NT2/D1 (cell line): ENCODE data around the gene ANXA3.

Source experiments
- DNase-seq: peaks from one replicate; pipeline ENCODE4 v3.0.0-alpha.2; 2011; ENCODE audit warnings: low read depth, low spot score
- H3K27me3 ChIP-seq: 2 replicates; pipeline ENCODE4 v1.6.0; 2011; ENCODE audit warnings: mild to moderate bottlenecking; ENCODE audit not compliant: insufficient read length, insufficient read depth
- H3K36me3 ChIP-seq: 2 replicates; pipeline ENCODE4 v1.6.1; 2011; ENCODE audit warnings: mild to moderate bottlenecking, low read length, mixed read lengths; ENCODE audit not compliant: insufficient read depth, insufficient read length
- H3K4me1 ChIP-seq: 2 replicates; pipeline ENCODE4 v1.5.1; 2011; ENCODE audit not compliant: insufficient read depth, insufficient read length
- H3K4me3 ChIP-seq: 2 replicates; pipeline ENCODE4 v1.5.1; 2011; ENCODE audit warnings: low read depth; ENCODE audit not compliant: insufficient read length
- H3K9ac ChIP-seq: 2 replicates; pipeline ENCODE4 v1.6.0; 2011; ENCODE audit warnings: low read depth; ENCODE audit not compliant: insufficient read length
- H3K9me3 ChIP-seq: 2 replicates; pipeline ENCODE4 v1.5.1; 2011; ENCODE audit warnings: mild to moderate bottlenecking, low read length; ENCODE audit not compliant: insufficient read depth
- SUZ12 ChIP-seq: IDR thresholded peaks from 2 replicates; pipeline ENCODE4 v1.6.1; 2011; ENCODE audit not compliant: insufficient read length, insufficient read depth; ENCODE audit errors: extremely low read depth
- YY1 ChIP-seq: IDR thresholded peaks from 2 replicates; pipeline ENCODE4 v1.6.1; 2011; ENCODE audit not compliant: insufficient read length, insufficient read depth
- ZNF274 ChIP-seq: IDR thresholded peaks from 2 replicates; pipeline ENCODE4 v1.6.1; 2011; ENCODE audit warnings: mild to moderate bottlenecking, low read depth, low read length

The ANXA3 gene

GRCh38 chr4:78640714-78641113, 89.1 kb downstream of the ANXA3 start:
- H3K4me3 ChIP-seq, result no peak overlapping the region
- no peak for DNase-seq
- H3K36me3 ChIP-seq, result no peaks in the 10 kb centered on the region
- H3K9ac ChIP-seq, result no peak overlapping the region
- no peaks in the 10 kb centered on the region for H3K9me3 ChIP-seq
- no peaks in the 10 kb centered on the region for H3K27me3 ChIP-seq
- H3K4me1 ChIP-seq, result no peaks in the 10 kb centered on the region
- TF ChIP-seq SUZ12 (no peak), YY1 (no peak), ZNF274 (no peak)

DNA sequence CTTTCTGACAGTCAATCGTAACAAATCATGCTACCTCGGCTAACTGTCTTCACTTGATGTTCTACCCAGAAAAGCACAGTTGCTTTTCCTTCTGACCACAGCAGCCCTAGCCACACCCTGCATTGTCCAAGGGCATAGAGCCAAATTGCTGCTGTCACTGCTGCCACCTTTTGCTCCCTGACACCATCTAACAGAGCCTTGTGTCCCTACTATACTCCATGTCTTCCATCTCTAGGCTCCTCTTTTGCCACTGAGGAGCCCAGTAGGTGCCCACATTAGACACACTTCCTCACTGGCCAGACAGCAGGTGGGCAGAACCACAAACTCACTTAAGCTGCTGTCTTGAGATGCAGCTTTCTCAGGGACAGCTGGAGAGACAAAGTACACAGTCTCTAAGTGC, 91.4 kb downstream of the ANXA3 start:
- Histone ChIP-seq H3K4me3 (no peak overlapping the region), H3K9me3 (no peaks in the 10 kb centered on the region), H3K4me1 (no peaks in the 10 kb centered on the region), H3K9ac (no peak overlapping the region), H3K36me3 (no peaks in the 10 kb centered on the region), H3K27me3 (no peaks in the 10 kb centered on the region)
- TF ChIP-seq ZNF274, result no peak
- no peak for TF ChIP-seq YY1
- no peak for TF ChIP-seq SUZ12
- DNase-seq, result no peak

- Histone ChIP-seq H3K4me3 (no peak overlapping the region), H3K9me3 (no peaks in the 10 kb centered on the region), H3K36me3 (no peaks in the 10 kb centered on the region), H3K27me3 (no peaks in the 10 kb centered on the region), H3K4me1 (no peaks in the 10 kb centered on the region), H3K9ac (no peak overlapping the region)
- TF ChIP-seq YY1 (no peak), ZNF274 (no peak), SUZ12 (no peak)
- no peak for DNase-seq
These were observed 92.6 kb downstream of the ANXA3 start for GRCh38 chr4:78644063-78644691.

DNA sequence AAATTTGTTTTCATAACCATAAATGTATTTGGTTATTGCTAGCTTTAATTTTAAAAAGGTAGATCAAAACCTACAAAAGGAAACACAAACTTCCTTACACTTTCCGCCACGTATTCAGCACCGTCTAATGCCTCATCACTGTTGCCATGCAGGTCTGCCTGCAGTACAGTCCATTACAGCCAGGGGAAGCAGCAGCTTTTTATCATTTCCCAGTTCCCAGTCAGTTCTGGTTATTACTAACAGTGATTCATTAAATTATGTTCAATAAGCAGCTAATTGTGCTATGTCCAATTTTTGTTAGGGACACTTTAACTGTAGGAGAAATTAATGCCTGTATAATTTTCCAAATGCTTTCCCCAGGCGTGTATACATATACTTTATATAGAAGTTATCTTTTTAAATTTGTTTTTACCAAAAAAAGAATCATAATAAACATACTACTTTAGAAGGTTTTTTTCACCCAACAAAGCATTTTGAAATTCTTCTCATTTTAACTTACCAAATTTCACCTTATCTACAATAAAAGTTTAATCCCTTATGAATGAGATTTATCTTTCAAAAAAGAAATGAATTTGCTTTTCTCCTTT, 93.3 kb downstream of the ANXA3 start:
- no peak for DNase-seq
- H3K27me3 ChIP-seq, result no peaks in the 10 kb centered on the region
- no peaks in the 10 kb centered on the region for H3K36me3 ChIP-seq
- H3K9ac ChIP-seq, result no peak overlapping the region
- H3K4me3 ChIP-seq, result no peak overlapping the region
- H3K4me1 ChIP-seq, result no peaks in the 10 kb centered on the region
- no peak for TF ChIP-seq ZNF274
- TF ChIP-seq SUZ12, result no peak
- no peak for TF ChIP-seq YY1
- H3K9me3 ChIP-seq, result no peaks in the 10 kb centered on the region

DNA sequence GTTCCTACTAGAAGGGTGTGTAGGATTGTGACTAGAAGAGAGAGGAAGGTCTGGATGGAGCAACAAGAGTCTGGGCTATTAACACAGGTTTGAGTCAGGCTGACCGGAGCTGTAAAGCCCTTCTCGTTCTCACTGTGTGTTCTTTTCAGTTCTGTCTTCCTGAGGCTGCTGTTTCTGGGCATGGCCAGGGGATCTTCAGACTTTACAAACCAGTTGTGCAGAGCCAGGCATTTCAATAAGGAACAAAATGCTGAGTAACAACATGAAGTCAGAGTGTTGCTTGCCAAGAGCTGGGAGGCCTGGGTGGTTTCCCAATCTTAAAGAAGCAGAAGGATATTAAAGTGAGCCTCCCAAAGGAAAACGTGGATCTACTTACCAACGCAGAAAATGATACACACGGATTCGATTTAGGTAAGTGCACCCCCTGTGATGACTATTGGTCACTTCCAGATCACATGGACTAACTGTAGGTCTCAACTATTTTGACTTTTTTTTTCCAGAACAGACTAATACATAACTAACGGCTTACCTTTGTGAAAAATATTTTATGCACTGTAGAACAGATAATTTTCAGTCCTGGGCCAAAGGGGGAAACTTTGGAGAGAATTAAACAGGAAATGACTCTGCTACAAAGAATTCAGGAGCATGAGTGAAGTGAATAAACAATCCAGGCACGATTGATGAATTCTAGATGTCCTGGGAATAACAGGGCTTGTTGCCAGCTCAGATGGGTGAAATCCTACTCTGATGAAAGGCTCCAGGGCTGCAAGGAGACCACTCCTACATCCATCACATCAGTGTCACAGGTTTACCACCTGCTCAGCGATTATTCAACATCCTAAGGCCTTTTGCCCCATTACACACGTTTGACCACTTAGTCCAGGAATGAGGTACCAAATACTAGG, 94.5 kb downstream of the ANXA3 start:
- no peak overlapping the region for H3K9ac ChIP-seq
- H3K9me3 ChIP-seq, result no peaks in the 10 kb centered on the region
- no peaks in the 10 kb centered on the region for H3K4me1 ChIP-seq
- H3K27me3 ChIP-seq, result no peaks in the 10 kb centered on the region
- no peak for DNase-seq
- TF ChIP-seq ZNF274 (no peak), SUZ12 (no peak), YY1 (no peak)
- no peaks in the 10 kb centered on the region for H3K36me3 ChIP-seq
- H3K4me3 ChIP-seq, result no peak overlapping the region

DNA sequence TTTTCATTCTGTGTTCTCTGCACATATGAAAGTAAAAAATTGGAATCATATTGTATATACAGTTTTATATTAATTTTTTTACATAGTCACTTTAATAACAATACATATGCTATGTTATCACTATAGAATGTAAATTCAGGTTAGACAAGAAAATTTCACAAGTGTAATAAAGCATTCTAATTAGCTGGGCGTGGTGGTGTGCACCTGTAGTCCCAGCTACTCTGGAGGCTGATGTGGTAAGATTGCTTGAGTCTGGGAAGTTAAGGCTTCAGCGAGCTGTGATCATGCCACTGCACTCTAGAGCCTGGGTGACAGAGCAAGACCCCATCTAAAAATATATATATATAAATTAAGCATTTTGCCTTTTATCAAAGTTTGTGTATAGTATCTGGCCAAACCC, 95.7 kb downstream of the ANXA3 start:
- H3K4me1 ChIP-seq, result no peaks in the 10 kb centered on the region
- TF ChIP-seq ZNF274 (no peak), SUZ12 (no peak), YY1 (no peak)
- no peaks in the 10 kb centered on the region for H3K9me3 ChIP-seq
- H3K9ac ChIP-seq, result no peak overlapping the region
- no peaks in the 10 kb centered on the region for H3K27me3 ChIP-seq
- no peaks in the 10 kb centered on the region for H3K36me3 ChIP-seq
- no peak overlapping the region for H3K4me3 ChIP-seq
- DNase-seq, result no peak

- no peaks in the 10 kb centered on the region for H3K4me1 ChIP-seq
- TF ChIP-seq SUZ12 (no peak), YY1 (no peak), ZNF274 (no peak)
- no peaks in the 10 kb centered on the region for H3K9me3 ChIP-seq
- no peak overlapping the region for H3K9ac ChIP-seq
- H3K36me3 ChIP-seq, result no peaks in the 10 kb centered on the region
- no peak overlapping the region for H3K4me3 ChIP-seq
- no peak for DNase-seq
- no peaks in the 10 kb centered on the region for H3K27me3 ChIP-seq
These were observed 97.2 kb downstream of the ANXA3 start for GRCh38 chr4:78648640-78649363.
